C4-2B (cell line): ENCODE data around the gene KRT14.
"Not testable (repeated sequence)": the region's sequence is repeated elsewhere in the genome, so short reads cannot be mapped to it uniquely, and the experiment has no call there.

ENCODE experiments used
- H3K27ac ChIP-seq: fragments of 450-650 bp; 2 replicates; pipeline ENCODE4 v1.5.1; 2017
- ZFX ChIP-seq: fragments of 450-650 bp; IDR thresholded peaks from 2 replicates; pipeline ENCODE4 v1.6.1; 2017
- TF ChIP-seq, protein P1 (sequence below): fragments of 450-650 bp; conservative IDR thresholded peaks from 2 replicates; pipeline ENCODE4 v1.5.1; 2017; ENCODE audit warnings: mild to moderate bottlenecking

Gene KRT14

DNA sequence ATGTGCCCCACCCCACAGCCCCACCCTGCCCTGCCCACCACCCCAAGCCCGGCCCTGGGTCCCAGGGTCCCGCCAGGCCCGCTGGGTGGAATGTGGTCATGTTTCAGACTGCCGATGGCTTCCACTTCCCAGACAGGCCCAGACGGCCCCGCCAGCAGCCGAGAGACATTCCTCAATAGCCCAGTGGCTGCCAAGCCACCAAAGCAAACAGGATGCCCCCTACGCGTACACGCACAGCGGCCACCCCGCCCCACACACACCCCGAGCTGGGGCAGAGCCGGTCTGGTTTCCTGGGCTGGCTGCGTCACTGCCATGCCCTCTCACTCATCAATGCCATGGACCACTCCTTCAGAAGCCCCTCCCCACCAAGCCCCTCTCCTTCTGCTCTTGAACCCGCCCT lies 38.9 kb upstream of the KRT14 start:
- TF ChIP-seq ZFX: no peak
- TF ChIP-seq, protein P1, sequence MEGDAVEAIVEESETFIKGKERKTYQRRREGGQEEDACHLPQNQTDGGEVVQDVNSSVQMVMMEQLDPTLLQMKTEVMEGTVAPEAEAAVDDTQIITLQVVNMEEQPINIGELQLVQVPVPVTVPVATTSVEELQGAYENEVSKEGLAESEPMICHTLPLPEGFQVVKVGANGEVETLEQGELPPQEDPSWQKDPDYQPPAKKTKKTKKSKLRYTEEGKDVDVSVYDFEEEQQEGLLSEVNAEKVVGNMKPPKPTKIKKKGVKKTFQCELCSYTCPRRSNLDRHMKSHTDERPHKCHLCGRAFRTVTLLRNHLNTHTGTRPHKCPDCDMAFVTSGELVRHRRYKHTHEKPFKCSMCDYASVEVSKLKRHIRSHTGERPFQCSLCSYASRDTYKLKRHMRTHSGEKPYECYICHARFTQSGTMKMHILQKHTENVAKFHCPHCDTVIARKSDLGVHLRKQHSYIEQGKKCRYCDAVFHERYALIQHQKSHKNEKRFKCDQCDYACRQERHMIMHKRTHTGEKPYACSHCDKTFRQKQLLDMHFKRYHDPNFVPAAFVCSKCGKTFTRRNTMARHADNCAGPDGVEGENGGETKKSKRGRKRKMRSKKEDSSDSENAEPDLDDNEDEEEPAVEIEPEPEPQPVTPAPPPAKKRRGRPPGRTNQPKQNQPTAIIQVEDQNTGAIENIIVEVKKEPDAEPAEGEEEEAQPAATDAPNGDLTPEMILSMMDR: no peak
- H3K27ac ChIP-seq: no peak overlapping the region

DNA sequence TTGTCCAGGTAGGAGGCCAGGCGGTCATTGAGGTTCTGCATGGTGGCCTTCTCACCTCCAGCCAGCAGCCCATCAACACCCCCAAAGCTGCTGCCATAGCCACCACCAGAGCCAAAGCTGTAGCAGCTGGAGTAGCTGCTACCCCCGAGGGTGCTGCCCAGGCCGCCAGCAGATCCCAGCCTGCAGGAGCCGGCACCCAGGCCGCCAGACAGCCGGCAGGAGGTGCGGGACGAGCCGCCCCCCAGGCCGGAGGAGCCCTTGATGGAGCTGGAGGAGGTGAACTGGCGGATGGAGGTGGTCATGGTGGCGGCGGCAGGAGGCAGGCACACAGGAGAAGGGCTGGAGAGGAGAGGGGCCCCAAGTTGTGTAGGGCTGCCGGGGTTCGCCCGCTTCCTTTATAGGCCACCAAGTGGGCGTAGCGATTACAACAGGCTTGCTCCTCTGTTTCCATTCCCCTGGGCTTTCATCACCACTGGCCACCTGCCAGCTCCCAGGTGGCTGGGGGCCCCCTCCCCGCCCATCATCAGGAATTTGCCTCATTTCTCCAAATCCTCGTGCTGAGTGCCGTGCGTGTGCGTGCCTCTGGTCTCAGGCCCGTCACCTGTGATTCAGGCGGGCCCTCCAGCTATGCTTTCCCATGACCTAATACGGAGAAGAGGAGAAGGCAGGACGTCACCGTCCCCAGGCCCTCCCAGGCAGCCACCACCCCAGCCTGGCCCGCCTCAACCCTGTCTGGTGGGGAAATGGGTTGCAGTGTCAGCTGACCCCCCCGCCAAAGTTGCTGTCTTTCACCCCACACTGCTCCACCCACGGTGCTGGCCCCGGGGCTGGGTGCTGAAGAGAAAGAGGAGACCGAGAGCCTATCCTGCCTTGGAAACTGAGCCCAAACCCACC lies 37.8 kb upstream of the KRT14 start, which contains the start of gene KRT17:
Gene KRT17, minus strand, starts transcription at position 368 of the 894 bp plus-strand sequence. Its CDS starts 66 bp downstream, at position 302.
- no peak for TF ChIP-seq ZFX
- TF ChIP-seq, protein P1: no peak

DNA sequence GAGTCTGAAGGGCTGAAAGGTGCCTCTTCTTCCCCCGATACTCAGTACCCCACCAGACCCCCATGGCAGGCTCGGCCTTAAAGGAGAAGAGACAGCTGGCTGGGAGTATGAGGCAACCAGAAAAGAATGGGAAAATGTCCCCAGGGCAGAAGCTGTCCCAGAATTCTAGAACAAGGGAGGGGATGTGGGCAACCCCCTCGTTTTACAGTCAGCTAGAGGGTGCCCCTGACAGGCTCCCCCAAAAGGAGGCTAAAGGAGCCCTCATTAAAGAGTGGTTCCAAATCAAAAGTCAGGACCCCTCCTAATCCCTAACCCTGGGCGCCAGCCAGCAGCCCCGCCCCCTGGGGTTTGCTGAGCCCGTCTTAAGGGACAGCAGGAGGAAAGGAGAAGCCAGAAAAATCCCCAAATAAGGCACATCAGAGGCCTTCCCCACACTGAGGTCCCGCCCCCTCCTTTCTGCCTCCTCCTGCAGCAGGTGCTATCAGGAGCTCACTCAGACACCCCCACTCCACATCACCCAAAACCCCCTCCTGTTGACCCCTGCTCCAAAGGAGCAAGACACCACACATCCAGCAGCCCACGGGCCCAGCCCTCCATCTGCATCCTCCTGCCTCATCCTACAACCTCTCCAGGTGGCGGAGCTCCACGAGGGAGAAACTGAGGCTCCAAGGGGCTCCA lies 36.6 kb upstream of the KRT14 start:
- not testable (repeated sequence) for H3K27ac ChIP-seq

More for the DNA sequence above, 37.8 kb upstream of the KRT14 start, which contains the start of gene KRT17:
- no peak within 1 kb of the TSS for H3K27ac ChIP-seq

DNA sequence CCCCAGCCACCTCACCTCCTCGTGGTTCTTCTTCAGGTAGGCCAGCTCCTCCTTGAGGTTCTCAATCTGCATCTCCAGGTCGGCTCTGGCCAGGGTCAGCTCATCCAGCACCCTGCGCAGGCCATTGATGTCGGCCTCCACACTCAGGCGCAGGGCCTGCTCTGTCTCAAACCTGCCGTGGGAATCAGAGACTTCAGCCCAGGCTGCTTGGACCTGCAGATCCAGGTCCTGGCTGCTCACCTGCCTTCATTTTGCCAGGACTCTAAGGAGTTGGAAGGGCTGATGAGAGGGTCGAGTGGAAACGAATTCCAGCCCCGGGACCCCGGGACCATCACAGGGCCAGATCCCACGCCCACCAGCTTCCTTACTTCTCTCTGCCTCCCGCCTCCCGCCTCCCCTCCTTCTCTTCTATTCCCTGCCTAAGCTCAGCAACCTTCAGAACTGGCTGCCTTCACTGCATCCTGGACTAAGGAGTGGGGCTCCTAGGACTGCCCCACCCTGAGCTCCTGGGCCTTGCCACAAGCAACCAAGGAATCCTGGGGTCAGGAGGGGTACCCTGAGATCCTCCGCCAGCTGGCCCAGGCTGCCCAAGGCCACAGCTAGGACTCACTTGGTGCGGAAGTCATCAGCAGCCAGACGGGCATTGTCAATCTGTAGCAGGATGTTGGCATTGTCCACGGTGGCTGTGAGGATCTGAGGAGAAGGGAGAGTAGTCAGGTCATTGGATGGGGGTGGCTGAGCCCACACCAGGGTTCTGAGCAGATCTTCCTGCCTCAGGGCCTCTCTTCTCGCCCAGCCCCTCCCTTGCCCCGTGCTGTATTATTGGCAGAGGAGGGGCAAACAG lies 35.9 kb upstream of the KRT14 start:
- not testable (repeated sequence) for H3K27ac ChIP-seq

DNA sequence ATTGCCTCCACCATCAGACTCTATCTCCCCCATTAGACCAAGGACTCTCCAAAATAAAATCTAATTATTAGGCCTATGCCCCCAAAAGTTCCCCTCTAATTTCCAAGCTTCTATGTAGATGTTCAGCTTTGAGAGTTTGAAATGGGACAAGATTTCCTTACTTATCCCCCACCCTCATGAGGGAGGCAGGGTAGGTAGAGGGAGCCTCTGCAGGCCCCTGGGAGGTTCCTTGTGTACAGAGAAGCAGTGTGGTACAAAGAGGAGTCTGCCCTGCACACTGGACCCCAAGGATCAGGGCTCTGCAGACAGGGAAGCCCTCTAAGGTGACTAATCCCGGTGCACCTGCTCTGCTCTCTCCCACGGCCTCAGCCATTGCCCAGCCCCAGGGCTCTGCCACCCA lies 35.2 kb upstream of the KRT14 start:
- no peak overlapping the region for H3K27ac ChIP-seq
- no peak for TF ChIP-seq ZFX
- TF ChIP-seq, protein P1: no peak

DNA sequence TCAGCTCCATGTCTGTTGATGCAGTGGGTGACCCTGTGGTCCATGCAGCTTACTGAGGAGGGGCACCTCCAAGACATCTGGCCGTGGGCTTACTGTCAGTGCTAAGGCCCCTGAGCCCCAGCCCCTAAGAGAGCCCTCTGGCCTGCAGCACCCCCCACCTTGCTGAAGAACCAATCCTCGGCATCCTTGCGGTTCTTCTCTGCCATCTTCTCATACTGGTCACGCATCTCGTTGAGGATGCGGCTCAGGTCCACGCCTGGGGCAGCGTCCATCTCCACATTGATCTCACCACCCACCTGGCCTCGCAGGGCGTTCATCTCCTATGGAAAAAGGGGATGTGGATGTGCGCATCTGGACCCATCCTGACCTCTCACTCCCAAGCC lies 34.7 kb upstream of the KRT14 start:
- not testable (repeated sequence) for H3K27ac ChIP-seq

DNA sequence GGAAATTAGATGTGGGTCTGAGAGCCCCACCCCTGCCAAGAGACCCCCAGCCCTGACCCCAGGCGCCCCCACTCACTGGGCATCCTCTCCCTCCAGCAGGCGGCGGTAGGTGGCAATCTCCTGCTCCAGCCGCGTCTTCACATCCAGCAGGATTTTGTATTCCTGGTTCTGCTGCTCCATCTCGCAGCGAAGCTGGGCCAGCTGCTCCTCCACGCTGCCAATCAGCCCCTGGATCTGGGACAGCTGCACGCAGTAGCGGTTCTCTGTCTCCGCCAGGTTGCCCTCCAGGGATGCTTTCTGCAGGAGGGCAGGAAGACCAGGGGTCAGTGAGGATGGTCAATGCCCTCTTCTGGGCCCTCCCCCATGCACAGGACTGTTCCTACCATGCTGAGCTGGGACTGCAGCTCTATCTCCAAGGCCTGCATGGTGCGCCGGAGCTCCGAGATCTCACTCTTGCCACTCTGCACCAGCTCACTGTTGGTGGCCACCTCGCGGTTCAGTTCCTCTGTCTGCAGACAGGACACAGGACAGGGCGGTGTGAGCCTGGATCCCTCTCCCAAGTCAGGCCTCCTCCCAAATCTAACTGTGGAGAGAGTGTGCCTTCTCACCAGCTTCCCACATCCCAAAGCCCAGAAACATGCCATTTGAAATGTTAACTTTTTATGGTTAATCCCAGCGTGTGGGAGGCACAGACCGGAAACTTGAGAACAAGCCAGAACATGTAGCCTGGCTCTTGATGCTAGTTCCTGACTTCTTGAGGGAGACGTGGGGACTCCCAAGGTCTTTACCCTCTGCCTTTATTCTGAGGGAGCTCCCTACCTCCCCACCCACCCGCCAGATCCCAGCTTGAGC lies 34.1 kb upstream of the KRT14 start:
- TF ChIP-seq ZFX: no peak
- TF ChIP-seq, protein P1: no peak
- no peak overlapping the region for H3K27ac ChIP-seq

DNA sequence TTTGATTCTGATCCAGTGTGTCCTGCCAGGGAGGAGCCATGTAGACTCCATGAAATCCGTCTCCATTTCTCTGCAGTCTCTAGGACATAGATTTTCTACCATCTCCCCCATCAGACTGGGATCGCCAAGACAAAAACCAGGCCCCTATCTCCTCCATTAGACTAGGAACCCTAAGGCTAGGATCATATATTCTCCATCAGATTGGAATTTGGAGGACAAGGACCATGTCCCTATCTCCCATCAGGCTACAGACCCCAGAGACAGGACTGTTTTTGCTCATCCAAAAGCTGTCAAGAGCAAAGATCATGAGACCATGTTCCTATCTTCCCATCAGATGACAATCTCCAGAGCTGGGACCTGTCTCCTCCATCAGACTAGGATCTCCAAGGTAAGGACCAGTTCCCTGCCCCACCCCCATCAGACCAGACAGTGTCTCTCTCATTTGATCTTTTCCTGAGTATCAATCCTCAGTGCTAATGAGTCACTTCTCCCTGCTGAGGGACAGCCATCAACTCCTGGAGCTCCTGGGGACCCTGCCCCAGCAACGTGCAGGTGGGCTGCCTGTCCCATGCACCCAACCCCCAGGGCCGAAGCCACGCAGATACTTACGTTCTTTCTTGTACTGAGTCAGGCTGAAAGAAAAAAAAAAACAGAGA lies 33.4 kb upstream of the KRT14 start:
- H3K27ac ChIP-seq: not testable (repeated sequence)
